ENCODE measurements around the gene VSIR.

DNA sequence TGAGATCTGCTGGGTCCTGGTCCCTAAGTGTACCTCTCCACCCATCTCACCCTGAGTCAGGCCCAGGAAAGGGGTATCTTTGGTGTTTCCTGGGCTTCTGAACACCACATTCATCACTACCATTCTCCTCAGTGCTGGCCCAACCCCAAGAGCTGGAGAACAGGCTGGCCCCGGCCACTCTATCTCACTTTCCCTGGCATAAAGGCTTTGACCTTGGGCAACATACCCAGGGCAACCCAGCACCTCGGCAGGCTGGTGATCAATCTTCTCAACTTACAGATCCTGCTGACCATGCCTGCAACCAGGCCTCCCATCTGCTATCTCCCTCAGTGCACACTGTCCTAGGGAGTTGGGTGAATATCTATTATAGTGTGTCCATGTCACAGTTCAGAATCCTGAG is 2.1 kb downstream of the VSIR start:
- TF ChIP-seq, protein P1, sequence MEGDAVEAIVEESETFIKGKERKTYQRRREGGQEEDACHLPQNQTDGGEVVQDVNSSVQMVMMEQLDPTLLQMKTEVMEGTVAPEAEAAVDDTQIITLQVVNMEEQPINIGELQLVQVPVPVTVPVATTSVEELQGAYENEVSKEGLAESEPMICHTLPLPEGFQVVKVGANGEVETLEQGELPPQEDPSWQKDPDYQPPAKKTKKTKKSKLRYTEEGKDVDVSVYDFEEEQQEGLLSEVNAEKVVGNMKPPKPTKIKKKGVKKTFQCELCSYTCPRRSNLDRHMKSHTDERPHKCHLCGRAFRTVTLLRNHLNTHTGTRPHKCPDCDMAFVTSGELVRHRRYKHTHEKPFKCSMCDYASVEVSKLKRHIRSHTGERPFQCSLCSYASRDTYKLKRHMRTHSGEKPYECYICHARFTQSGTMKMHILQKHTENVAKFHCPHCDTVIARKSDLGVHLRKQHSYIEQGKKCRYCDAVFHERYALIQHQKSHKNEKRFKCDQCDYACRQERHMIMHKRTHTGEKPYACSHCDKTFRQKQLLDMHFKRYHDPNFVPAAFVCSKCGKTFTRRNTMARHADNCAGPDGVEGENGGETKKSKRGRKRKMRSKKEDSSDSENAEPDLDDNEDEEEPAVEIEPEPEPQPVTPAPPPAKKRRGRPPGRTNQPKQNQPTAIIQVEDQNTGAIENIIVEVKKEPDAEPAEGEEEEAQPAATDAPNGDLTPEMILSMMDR (IDR thresholded peaks at IDR 0.05) = no peak
- TF ChIP-seq EP300 (IDR thresholded peaks at IDR 0.05) = no peak
- no peak for TF ChIP-seq POLR2A (IDR thresholded peaks at IDR 0.05)
